Loucy (cell line): ENCODE data around the gene C1QL3.

Source experiments
- EZH2phosphoT487 ChIP-seq: fragments of 200-600 bp; IDR thresholded peaks from 2 replicates; pipeline ENCODE4 v1.6.1; 2018; ENCODE audit warnings: antibody characterized with exemption, mild to moderate bottlenecking, moderate library complexity, borderline replicate concordance
- TF ChIP-seq, protein P1 (sequence below): fragments of 200-600 bp; sonication (generic); conservative IDR thresholded peaks from 2 replicates; pipeline ENCODE4 v1.5.1; 2014; ENCODE audit warnings: mild to moderate bottlenecking, antibody characterized with exemption, low read length

DNA sequence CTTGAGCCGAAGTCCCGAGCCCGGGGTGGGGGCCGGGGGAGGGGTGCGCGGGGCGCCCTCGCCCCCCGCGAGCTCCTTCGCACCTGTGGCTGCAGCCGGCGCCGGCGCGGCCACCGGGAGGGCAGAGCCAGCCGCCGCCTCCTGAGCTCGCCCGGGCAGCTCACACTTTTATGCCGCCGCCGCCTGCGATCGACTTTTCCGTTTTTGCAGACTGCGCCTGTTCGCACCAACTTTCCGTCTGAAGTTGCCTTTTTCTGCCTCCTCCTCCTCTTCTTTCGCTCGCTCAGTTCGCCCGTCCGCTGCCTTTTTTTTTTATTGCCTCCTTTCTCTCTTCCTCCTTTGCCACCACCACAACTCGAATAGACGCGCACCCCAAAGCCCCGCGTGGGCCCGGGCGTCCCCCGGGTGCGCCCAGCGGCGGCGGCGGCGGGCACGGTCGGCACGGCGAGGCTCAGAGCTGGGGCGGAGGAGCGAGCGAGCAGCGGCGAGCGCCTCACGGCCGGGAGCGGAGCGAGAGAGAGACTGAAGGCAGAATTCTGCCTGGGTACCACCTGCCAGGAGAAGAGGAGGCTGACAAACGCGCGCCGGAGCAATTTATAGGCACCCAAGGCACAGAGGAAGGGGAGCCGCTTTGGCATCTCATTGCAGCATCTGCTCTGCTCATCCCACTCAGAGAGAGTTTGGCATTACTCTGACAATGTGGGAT lies at the start of gene C1QL3:
- TF ChIP-seq, protein P1, sequence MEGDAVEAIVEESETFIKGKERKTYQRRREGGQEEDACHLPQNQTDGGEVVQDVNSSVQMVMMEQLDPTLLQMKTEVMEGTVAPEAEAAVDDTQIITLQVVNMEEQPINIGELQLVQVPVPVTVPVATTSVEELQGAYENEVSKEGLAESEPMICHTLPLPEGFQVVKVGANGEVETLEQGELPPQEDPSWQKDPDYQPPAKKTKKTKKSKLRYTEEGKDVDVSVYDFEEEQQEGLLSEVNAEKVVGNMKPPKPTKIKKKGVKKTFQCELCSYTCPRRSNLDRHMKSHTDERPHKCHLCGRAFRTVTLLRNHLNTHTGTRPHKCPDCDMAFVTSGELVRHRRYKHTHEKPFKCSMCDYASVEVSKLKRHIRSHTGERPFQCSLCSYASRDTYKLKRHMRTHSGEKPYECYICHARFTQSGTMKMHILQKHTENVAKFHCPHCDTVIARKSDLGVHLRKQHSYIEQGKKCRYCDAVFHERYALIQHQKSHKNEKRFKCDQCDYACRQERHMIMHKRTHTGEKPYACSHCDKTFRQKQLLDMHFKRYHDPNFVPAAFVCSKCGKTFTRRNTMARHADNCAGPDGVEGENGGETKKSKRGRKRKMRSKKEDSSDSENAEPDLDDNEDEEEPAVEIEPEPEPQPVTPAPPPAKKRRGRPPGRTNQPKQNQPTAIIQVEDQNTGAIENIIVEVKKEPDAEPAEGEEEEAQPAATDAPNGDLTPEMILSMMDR, result no peak
- no peak for TF ChIP-seq EZH2phosphoT487
